COR-L47 (cell line): ENCODE results near the gene SLC49A4.

ENCODE experiments used
- DNase-seq: peaks from one replicate; lab custom pipeline; 2025; lab: John Stamatoyannopoulos, UW

Gene SLC49A4

GRCh38 chr3:122858373-122858772, 63.5 kb downstream of the SLC49A4 start:
- no peak for DNase-seq

- DNase-seq, result no peak
Observed at GRCh38 chr3:122859021-122859805, 64.3 kb downstream of the SLC49A4 start.

- no peak for DNase-seq
Observed at GRCh38 chr3:122862381-122862780, 67.5 kb downstream of the SLC49A4 start.

- DNase-seq, result no peak
Observed at GRCh38 chr3:122864498-122864897, 69.6 kb downstream of the SLC49A4 start.

GRCh38 chr3:122868322-122868721, 73.5 kb downstream of the SLC49A4 start:
- no peak for DNase-seq

- no peak for DNase-seq
Observed at GRCh38 chr3:122873741-122874515, 79.1 kb downstream of the SLC49A4 start.

- DNase-seq, result no peak
Observed at GRCh38 chr3:122875547-122876127, 80.8 kb downstream of the SLC49A4 start.

- no peak for DNase-seq
Observed at GRCh38 chr3:122880173-122880572, 85.3 kb downstream of the SLC49A4 start.

- DNase-seq, result no peak
Observed at GRCh38 chr3:122880624-122881023, 85.8 kb downstream of the SLC49A4 start.

- no peak for DNase-seq
Observed at GRCh38 chr3:122882361-122882947, 87.6 kb downstream of the SLC49A4 start.

GRCh38 chr3:122886251-122886650, 91.4 kb downstream of the SLC49A4 start:
- DNase-seq, result no peak

- no peak for DNase-seq
Observed at GRCh38 chr3:122886946-122887345, 92.1 kb downstream of the SLC49A4 start.

GRCh38 chr3:122890077-122890719, 95.3 kb downstream of the SLC49A4 start:
- DNase-seq, result no peak

- DNase-seq, result no peak
Observed at GRCh38 chr3:122890720-122891220, 95.9 kb downstream of the SLC49A4 start.

- no peak for DNase-seq
Observed at GRCh38 chr3:122892118-122892960, 97.5 kb downstream of the SLC49A4 start.

- no peak for DNase-seq
Observed at GRCh38 chr3:122893282-122893681, 98.4 kb downstream of the SLC49A4 start.

GRCh38 chr3:122893754-122894668, 99.1 kb downstream of the SLC49A4 start:
- no peak for DNase-seq

- no peak for DNase-seq
Observed at GRCh38 chr3:122898298-122898697, 103.4 kb downstream of the SLC49A4 start.

GRCh38 chr3:122902326-122902725, 107.5 kb downstream of the SLC49A4 start:
- no peak for DNase-seq

GRCh38 chr3:122903171-122903570, 108.3 kb downstream of the SLC49A4 start:
- no peak for DNase-seq
